Hepatocyte (in vitro differentiated cells): Measurements from ENCODE around the gene LONP1. TPM values are rescaled to one million over a fixed set of nuclear protein-coding genes. Genes with fewer than 3 reads are reported as not detected.

Source experiments
- DNase-seq: peaks from one replicate; pipeline ENCODE4 v3.0.0-alpha.2; 2016; ENCODE audit warnings: low spot score
- H2AFZ ChIP-seq: fragments of 200-600 bp; sonication (generic); 2 replicates; pipeline ENCODE4 v1.6.0; 2016; ENCODE audit warnings: antibody characterized with exemption, mild to moderate bottlenecking
- H3K27ac ChIP-seq: fragments of 200-600 bp; sonication (generic); 2 replicates; pipeline ENCODE4 v1.5.1; 2016; ENCODE audit warnings: mild to moderate bottlenecking
- H3K27me3 ChIP-seq: fragments of 200-600 bp; sonication (generic); 2 replicates; pipeline ENCODE4 v1.6.1; 2016
- H3K36me3 ChIP-seq: fragments of 200-600 bp; sonication (generic); replicated peaks from 2 replicates; pipeline ENCODE4 v1.5.1; 2016; ENCODE audit warnings: low read depth; ENCODE audit not compliant: insufficient read depth
- H3K4me1 ChIP-seq: fragments of 200-600 bp; sonication (generic); 2 replicates; pipeline ENCODE4 v1.5.1; 2016; ENCODE audit warnings: mild to moderate bottlenecking, moderate library complexity; ENCODE audit not compliant: insufficient read depth
- H3K4me2 ChIP-seq: fragments of 200-600 bp; sonication (generic); 2 replicates; pipeline ENCODE4 v1.6.0; 2016
- H3K4me3 ChIP-seq: fragments of 200-600 bp; sonication (generic); 2 replicates; pipeline ENCODE4 v1.5.1; 2016; ENCODE audit warnings: mild to moderate bottlenecking
- H3K79me2 ChIP-seq: fragments of 200-600 bp; sonication (generic); 2 replicates; pipeline ENCODE4 v1.6.0; 2017; ENCODE audit warnings: mild to moderate bottlenecking
- H3K9me2 ChIP-seq: fragments of 200-600 bp; sonication (generic); replicated peaks from 2 replicates; pipeline ENCODE4 v1.6.0; 2017; ENCODE audit warnings: mild to moderate bottlenecking; ENCODE audit not compliant: insufficient read depth
- H3K9me3 ChIP-seq: fragments of 200-600 bp; sonication (generic); 2 replicates; pipeline ENCODE4 v1.5.1; 2016; ENCODE audit warnings: low read depth, mild to moderate bottlenecking
- H4K20me1 ChIP-seq: fragments of 200-600 bp; sonication (generic); 2 replicates; pipeline ENCODE4 v1.6.0; 2016; ENCODE audit warnings: mild to moderate bottlenecking; ENCODE audit not compliant: insufficient read depth, poor library complexity, severe bottlenecking
- EZH2 ChIP-seq: fragments of 200-600 bp; sonication (generic); IDR thresholded peaks from 2 replicates; pipeline ENCODE4 v1.6.1; 2016; ENCODE audit warnings: antibody characterized with exemption, mild to moderate bottlenecking, borderline replicate concordance
- EZH2phosphoT487 ChIP-seq: fragments of 200-600 bp; sonication (generic); IDR thresholded peaks from one replicate; pipeline ENCODE4 v1.6.1; 2018; ENCODE audit warnings: antibody characterized with exemption, mild to moderate bottlenecking, low read depth, moderate library complexity; ENCODE audit not compliant: unreplicated experiment, severe bottlenecking
- WGBS: methylation state at CpG from one replicate; pipeline ENCODE4 v1.1.6; 2016; ENCODE audit warnings: low lambda C conversion rate; ENCODE audit errors: missing lambda C conversion rate; 5-methylcytosine and 5-hydroxymethylcytosine counted together
- polyA plus RNA-seq: library from polyadenylated mRNA; unstranded; fragments of >200 nt; fragmentation: Nextera tagmentation; extraction: Ambion mirVana; gene quantifications from 2 replicates; pipeline ENCODE4 v1.2.1, GENCODE V29; 2016
- total RNA-seq: library from RNA; depleted of rRNA; stranded (reverse); fragments of >200 nt; gene quantifications from 2 replicates; pipeline ENCODE4 v1.2.3, GENCODE V29; 2014
- TF ChIP-seq, protein P1 (sequence below): fragments of 200-600 bp; sonication (generic); IDR thresholded peaks from 2 replicates; pipeline ENCODE4 v1.5.1; 2016; ENCODE audit warnings: antibody characterized with exemption, mild to moderate bottlenecking; ENCODE audit not compliant: poor library complexity

LONP1 gene
- total and polyA plus RNA-seq, 2 experiments from 2014 or later: 63.0 to 79.2 TPM

DNA sequence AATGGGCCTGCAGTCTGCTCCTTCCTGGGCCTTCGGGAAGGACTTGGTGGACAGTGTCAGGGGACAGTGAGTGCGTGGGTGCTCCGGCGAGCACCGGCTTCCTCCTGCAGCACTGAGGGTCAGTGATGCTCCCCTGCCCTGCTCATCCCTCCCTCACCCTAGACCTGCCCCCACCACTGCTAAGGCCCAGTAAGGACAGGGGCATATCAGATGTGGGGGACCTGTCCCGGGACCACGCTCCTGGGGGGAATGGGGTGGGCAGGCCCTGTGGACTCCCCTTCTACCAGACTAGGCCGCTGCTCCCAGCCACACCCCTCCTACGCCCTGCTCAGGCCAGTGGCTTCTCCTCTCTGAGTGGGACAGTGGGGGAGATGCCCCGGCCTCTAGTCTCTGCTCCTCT lies 42.8 kb downstream of the LONP1 start:
- H3K79me2 ChIP-seq: peaks cover 13% of the 10 kb centered on the region
- no peak overlapping the region for H3K4me3 ChIP-seq
- H3K27me3 ChIP-seq: no peaks in the 10 kb centered on the region
- H3K4me2 ChIP-seq: no peak overlapping the region
- no peak for DNase-seq
- no peak overlapping the region for H3K27ac ChIP-seq
- no peaks in the 10 kb centered on the region for H3K9me3 ChIP-seq
- H2AFZ ChIP-seq: no peak overlapping the region
- H3K4me1 ChIP-seq: no peaks in the 10 kb centered on the region
- TF ChIP-seq, protein P1, sequence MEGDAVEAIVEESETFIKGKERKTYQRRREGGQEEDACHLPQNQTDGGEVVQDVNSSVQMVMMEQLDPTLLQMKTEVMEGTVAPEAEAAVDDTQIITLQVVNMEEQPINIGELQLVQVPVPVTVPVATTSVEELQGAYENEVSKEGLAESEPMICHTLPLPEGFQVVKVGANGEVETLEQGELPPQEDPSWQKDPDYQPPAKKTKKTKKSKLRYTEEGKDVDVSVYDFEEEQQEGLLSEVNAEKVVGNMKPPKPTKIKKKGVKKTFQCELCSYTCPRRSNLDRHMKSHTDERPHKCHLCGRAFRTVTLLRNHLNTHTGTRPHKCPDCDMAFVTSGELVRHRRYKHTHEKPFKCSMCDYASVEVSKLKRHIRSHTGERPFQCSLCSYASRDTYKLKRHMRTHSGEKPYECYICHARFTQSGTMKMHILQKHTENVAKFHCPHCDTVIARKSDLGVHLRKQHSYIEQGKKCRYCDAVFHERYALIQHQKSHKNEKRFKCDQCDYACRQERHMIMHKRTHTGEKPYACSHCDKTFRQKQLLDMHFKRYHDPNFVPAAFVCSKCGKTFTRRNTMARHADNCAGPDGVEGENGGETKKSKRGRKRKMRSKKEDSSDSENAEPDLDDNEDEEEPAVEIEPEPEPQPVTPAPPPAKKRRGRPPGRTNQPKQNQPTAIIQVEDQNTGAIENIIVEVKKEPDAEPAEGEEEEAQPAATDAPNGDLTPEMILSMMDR: no peak
- TF ChIP-seq EZH2phosphoT487: no peak
- TF ChIP-seq EZH2: no peak
- H3K9me2 ChIP-seq: no peaks in the 10 kb centered on the region
- WGBS: 96% methylated on average over 10 of the region's 10 CpGs
- H4K20me1 ChIP-seq: no peaks in the 10 kb centered on the region
- H3K36me3 ChIP-seq: no peaks in the 10 kb centered on the region

DNA sequence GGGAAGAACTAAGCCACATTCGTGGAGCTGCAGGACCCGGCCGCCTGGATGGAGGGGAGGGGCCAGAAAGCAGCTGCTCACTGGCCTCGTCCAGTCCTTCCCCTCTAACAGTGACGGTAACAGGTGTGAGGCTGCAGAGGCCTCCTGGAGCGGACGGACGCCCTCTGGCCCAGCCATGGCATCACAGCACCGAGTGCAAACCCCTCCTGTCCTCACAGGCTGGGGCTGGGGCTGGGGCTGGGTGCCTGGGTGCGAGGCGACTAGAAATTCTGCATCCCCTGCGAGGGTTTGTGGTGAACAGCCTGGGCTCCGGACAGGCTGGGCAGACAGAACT lies 43.2 kb downstream of the LONP1 start:
- Histone ChIP-seq H4K20me1 (no peaks in the 10 kb centered on the region), H3K4me1 (no peaks in the 10 kb centered on the region), H3K9me2 (no peaks in the 10 kb centered on the region), H3K9me3 (no peaks in the 10 kb centered on the region), H3K4me3 (no peak overlapping the region), H3K79me2 (peaks cover 13% of the 10 kb centered on the region), H3K27ac (no peak overlapping the region), H2AFZ (no peak overlapping the region), H3K36me3 (no peaks in the 10 kb centered on the region), H3K4me2 (no peak overlapping the region), H3K27me3 (no peaks in the 10 kb centered on the region)
- WGBS: 93% methylated on average over 13 of the region's 13 CpGs
- DNase-seq: no peak
- TF ChIP-seq EZH2: no peak
- TF ChIP-seq, protein P1: no peak
- TF ChIP-seq EZH2phosphoT487: no peak

DNA sequence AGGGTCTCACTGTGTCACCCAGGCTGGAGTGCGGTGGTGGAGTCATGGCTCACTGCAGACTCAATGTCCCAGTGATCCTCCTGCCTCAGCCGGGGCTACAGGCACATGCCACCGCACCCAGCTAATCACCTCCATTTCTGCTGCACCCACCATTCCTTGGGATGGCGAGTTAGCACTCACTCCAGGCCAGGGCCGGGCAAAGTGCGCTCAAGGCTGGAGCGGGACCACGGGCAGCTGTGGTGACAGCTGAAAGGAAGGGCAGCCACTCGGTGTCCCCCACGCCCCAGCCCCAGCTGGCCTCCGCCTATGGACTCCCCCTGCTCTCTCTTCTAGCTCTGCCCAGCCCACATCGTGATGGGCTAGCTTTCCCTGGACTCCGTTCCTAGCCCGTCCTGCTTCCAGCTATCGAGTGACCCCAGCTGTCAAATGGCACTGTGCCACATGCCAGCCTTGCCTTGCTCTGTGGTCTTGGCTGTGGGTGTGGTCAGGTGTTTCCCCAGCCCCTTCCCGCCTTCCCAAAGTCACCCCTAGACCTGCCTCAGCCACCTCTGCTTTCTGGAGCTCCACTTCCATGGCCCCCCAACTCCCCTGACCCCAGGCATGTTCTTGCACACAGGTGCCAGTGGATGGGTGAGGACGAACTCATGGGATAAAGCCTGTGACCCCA lies 43.7 kb downstream of the LONP1 start:
- no peak overlapping the region for H3K27ac ChIP-seq
- no peak overlapping the region for H3K4me2 ChIP-seq
- no peaks in the 10 kb centered on the region for H3K9me3 ChIP-seq
- peaks cover 13% of the 10 kb centered on the region for H3K79me2 ChIP-seq
- no peaks in the 10 kb centered on the region for H3K4me1 ChIP-seq
- no peaks in the 10 kb centered on the region for H3K27me3 ChIP-seq
- H4K20me1 ChIP-seq: no peaks in the 10 kb centered on the region
- no peak overlapping the region for H2AFZ ChIP-seq
- no peaks in the 10 kb centered on the region for H3K9me2 ChIP-seq
- H3K4me3 ChIP-seq: no peak overlapping the region
- TF ChIP-seq, protein P1: no peak
- TF ChIP-seq EZH2 (no peak), EZH2phosphoT487 (no peak)
- H3K36me3 ChIP-seq: no peaks in the 10 kb centered on the region
- no peak for DNase-seq
- 91% methylated on average over 13 of the region's 17 CpGs for WGBS

DNA sequence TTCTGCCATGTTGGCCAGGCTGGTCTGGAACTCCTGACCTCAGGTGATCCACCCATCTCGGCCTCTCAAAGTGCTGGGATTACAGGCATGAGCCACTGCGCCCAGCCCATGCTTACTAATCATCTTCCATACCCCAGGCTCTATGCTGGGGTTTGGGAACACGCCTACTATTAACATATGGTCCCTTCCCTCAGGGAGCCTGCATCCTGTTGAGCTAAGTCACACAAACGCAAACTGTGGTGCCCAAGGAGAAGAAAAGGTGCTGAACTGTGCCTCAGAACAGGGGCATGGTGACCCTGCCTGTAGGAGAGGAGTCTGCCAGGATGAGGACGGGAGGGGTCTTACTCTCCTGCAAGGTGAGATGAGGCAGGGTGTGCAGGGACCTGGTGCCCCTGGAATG lies 45.2 kb downstream of the LONP1 start:
- Histone ChIP-seq H3K36me3 (no peaks in the 10 kb centered on the region), H3K79me2 (peaks cover 10% of the 10 kb centered on the region), H3K4me1 (no peaks in the 10 kb centered on the region), H4K20me1 (no peaks in the 10 kb centered on the region), H3K27ac (no peak overlapping the region), H3K4me2 (no peak overlapping the region), H3K9me2 (no peaks in the 10 kb centered on the region), H3K27me3 (no peaks in the 10 kb centered on the region), H3K9me3 (no peaks in the 10 kb centered on the region), H3K4me3 (no peak overlapping the region), H2AFZ (no peak overlapping the region)
- DNase-seq: no peak
- TF ChIP-seq EZH2: no peak
- TF ChIP-seq, protein P1: no peak
- no peak for TF ChIP-seq EZH2phosphoT487
- 82% methylated on average over 5 of the region's 5 CpGs for WGBS
